Sigmoid colon (tissue), 4 donors: ENCODE results near the gene USP53.

Experiments
- CTCF ChIP-seq, 4 experiments: fragments of 450-650 bp in 3 of 4; fragments of 200-600 bp in 1 of 4; IDR thresholded peaks; one replicate each; pipeline ENCODE4 v1.5.1; 2016 to 2019; ENCODE audit warnings: antibody characterized with exemption in 4 of 4, mild to moderate bottlenecking in 3 of 4, moderate library complexity in 2 of 4
- EP300 ChIP-seq, 4 donors: sonication (generic); formaldehyde crosslinking; IDR thresholded peaks; one replicate each; pipeline ENCODE4 v1.6.1; 2017; ENCODE audit warnings: antibody characterized with exemption in 4 of 4
- POLR2A ChIP-seq, 2 donors: fragments of 450-650 bp; IDR thresholded peaks; one replicate each; pipeline ENCODE4 v1.6.1; 2016; ENCODE audit warnings: antibody characterized with exemption in 2 of 2, mild to moderate bottlenecking in 2 of 2, moderate library complexity in 2 of 2
- POLR2AphosphoS5 ChIP-seq, 4 donors: sonication (generic); formaldehyde crosslinking; IDR thresholded peaks; one replicate each; pipeline ENCODE4 v1.6.1; 2017; ENCODE audit warnings: antibody characterized with exemption in 4 of 4

DNA sequence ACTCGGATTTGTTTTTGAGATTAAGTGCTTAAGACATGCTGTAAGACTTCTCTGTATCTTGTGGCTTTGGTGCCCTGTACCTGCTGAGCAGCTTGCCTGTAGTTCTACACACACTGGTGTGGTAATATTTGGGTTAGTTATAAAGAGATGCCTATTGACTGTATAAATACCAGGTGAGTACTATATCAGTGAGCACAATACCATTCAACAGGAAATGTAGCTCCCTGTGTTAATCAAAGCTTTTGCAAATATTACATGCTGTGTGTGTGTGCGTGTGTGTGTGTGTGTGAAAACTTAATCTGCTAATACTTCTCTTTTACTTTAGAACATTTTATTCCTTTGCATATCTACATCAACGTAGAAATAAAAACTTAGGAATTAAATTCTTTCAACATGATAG is 46.7 kb upstream of the USP53 start:
- TF ChIP-seq CTCF (IDR thresholded peaks at IDR 0.05) (no peak), POLR2AphosphoS5 (IDR thresholded peaks at IDR 0.05) (no peak), POLR2A (IDR thresholded peaks at IDR 0.05) (no peak), EP300 (IDR thresholded peaks at IDR 0.05) (no peak)
